WTC11 (cell line): Measurements from ENCODE around the gene SRSF3. TPM values are rescaled to one million over a fixed set of nuclear protein-coding genes. Genes with fewer than 3 reads are reported as not detected.

Experiments used
- AFF4 ChIP-seq: sonication (generic); formaldehyde crosslinking; IDR thresholded peaks from 2 replicates; pipeline ENCODE4 v1.8.1; 2023; ENCODE audit warnings: mild to moderate bottlenecking, missing genetic modification reagents, borderline replicate concordance
- CREM ChIP-seq: sonication (generic); formaldehyde crosslinking; IDR thresholded peaks from 2 replicates; pipeline ENCODE4 v1.8.1; 2022; ENCODE audit warnings: mild to moderate bottlenecking, missing genetic modification reagents, moderate library complexity
- E2F1 ChIP-seq: sonication (generic); formaldehyde crosslinking; IDR thresholded peaks from 2 replicates; pipeline ENCODE4 v1.8.0; 2022; ENCODE audit warnings: mild to moderate bottlenecking, missing genetic modification reagents
- E2F5 ChIP-seq: sonication (generic); formaldehyde crosslinking; IDR thresholded peaks from 2 replicates; pipeline ENCODE4 v1.8.1; 2022; ENCODE audit warnings: mild to moderate bottlenecking, moderate library complexity, missing genetic modification reagents
- EMX1 ChIP-seq: fragments of 250-450 bp; sonication (Bioruptor Pico); IDR thresholded peaks from 2 replicates; pipeline ENCODE4 v1.8.0; 2021; ENCODE audit warnings: mild to moderate bottlenecking
- ERG ChIP-seq: fragments of 250-450 bp; sonication (Bioruptor Pico); IDR thresholded peaks from 2 replicates; pipeline ENCODE4 v1.8.0; 2021; ENCODE audit warnings: mild to moderate bottlenecking
- ETV6 ChIP-seq: sonication (generic); formaldehyde crosslinking; IDR thresholded peaks from 2 replicates; pipeline ENCODE4 v1.8.1; 2022; ENCODE audit warnings: mild to moderate bottlenecking, missing genetic modification reagents
- GRHL2 ChIP-seq: fragments of 250-450 bp; sonication (Bioruptor Pico); IDR thresholded peaks from 2 replicates; pipeline ENCODE4 v1.8.0; 2022; ENCODE audit warnings: mild to moderate bottlenecking, moderate library complexity; ENCODE audit not compliant: insufficient replicate concordance, severe bottlenecking
- GTF2I ChIP-seq: fragments of 250-450 bp; sonication (Bioruptor Pico); conservative IDR thresholded peaks from 2 replicates; pipeline ENCODE4 v1.4.0; 2021; ENCODE audit warnings: mild to moderate bottlenecking
- JAZF1 ChIP-seq: fragments of 250-450 bp; sonication (Bioruptor Pico); IDR thresholded peaks from 2 replicates; pipeline ENCODE4 v1.9.0; 2021; ENCODE audit warnings: moderate library complexity, mild to moderate bottlenecking, inconsistent platforms
- MLX ChIP-seq: sonication (generic); formaldehyde crosslinking; IDR thresholded peaks from 2 replicates; pipeline ENCODE4 v1.8.1; 2023; ENCODE audit warnings: mild to moderate bottlenecking, missing genetic modification reagents, moderate library complexity
- NFE2L1 ChIP-seq: sonication (generic); formaldehyde crosslinking; IDR thresholded peaks from 2 replicates; pipeline ENCODE4 v1.8.1; 2023; ENCODE audit warnings: missing genetic modification reagents
- NR3C1 ChIP-seq: sonication (generic); formaldehyde crosslinking; conservative IDR thresholded peaks from 2 replicates; pipeline ENCODE4 v1.8.1; 2023; ENCODE audit warnings: low read depth, mild to moderate bottlenecking, missing genetic modification reagents
- PREB ChIP-seq: sonication (generic); formaldehyde crosslinking; IDR thresholded peaks from 2 replicates; pipeline ENCODE4 v1.8.1; 2022; ENCODE audit warnings: mild to moderate bottlenecking, missing genetic modification reagents, moderate library complexity, borderline replicate concordance
- PRRX2 ChIP-seq: fragments of 250-450 bp; sonication (Bioruptor Pico); IDR thresholded peaks from 2 replicates; pipeline ENCODE4 v1.8.0; 2021; ENCODE audit warnings: mild to moderate bottlenecking
- SMAD4 ChIP-seq: sonication (generic); formaldehyde crosslinking; IDR thresholded peaks from 2 replicates; pipeline ENCODE4 v1.8.0; 2022; ENCODE audit warnings: mild to moderate bottlenecking, missing genetic modification reagents
- TCF7 ChIP-seq: sonication (generic); formaldehyde crosslinking; IDR thresholded peaks from 2 replicates; pipeline ENCODE4 v1.8.0; 2022; ENCODE audit warnings: mild to moderate bottlenecking, low read depth, missing genetic modification reagents, moderate library complexity
- TEAD1 ChIP-seq: sonication (generic); formaldehyde crosslinking; IDR thresholded peaks from 2 replicates; pipeline ENCODE4 v1.8.0; 2022; ENCODE audit warnings: mild to moderate bottlenecking, missing genetic modification reagents
- USF1 ChIP-seq: sonication (generic); formaldehyde crosslinking; IDR thresholded peaks from 2 replicates; pipeline ENCODE4 v1.8.0; 2022; ENCODE audit warnings: mild to moderate bottlenecking, missing genetic modification reagents
- ZMAT4 ChIP-seq: fragments of 250-450 bp; sonication (Bioruptor Pico); IDR thresholded peaks from 2 replicates; pipeline ENCODE4 v1.9.0; 2021; ENCODE audit warnings: mild to moderate bottlenecking
- ZNF232 ChIP-seq: sonication (generic); formaldehyde crosslinking; IDR thresholded peaks from 2 replicates; pipeline ENCODE4 v1.8.0; 2022; ENCODE audit warnings: mild to moderate bottlenecking, missing genetic modification reagents
- ZNF532 ChIP-seq: fragments of 250-450 bp; sonication (Bioruptor Pico); IDR thresholded peaks from 2 replicates; pipeline ENCODE4 v1.9.0; 2021; ENCODE audit warnings: mild to moderate bottlenecking, borderline replicate concordance
- total RNA-seq: library from RNA; stranded (reverse); gene quantifications from 3 replicates; pipeline ENCODE4 v1.2.3, GENCODE V29; 2021

Gene SRSF3
- total RNA-seq, 1 experiment from 2014 or later: 554 TPM

GRCh38 chr6:36594029-36594815 is at the start of gene SRSF3 (continued):
- TF ChIP-seq ZNF532 (CRISPR knock-in tag) (0 out of 2 replicates have a peak, but pooled peaks have one; percentile 32), PRRX2 (CRISPR knock-in tag) (peak; percentile 66; the same call in 1 of the 2 replicates), JAZF1 (CRISPR knock-in tag) (0 out of 2 replicates have a peak, but pooled peaks have one; percentile 34), TEAD1 (CRISPR knock-in tag) (peak; percentile 95), NFE2L1 (peak; percentile 47; the same call in 1 of the 2 replicates), ZMAT4 (CRISPR knock-in tag) (peak; percentile 90), ETV6 (CRISPR knock-in tag) (peak; percentile 86), SMAD4 (peak; percentile 25; the same call in 1 of the 2 replicates), AFF4 (CRISPR knock-in tag) (peak; percentile 85; the same call in 1 of the 2 replicates), CREM (CRISPR knock-in tag) (peak; percentile 61; the same call in 1 of the 2 replicates), USF1 (CRISPR knock-in tag) (peak; percentile 89), MLX (CRISPR knock-in tag) (no peak), E2F1 (no peak), GRHL2 (no peak), E2F5 (peak; percentile 83), ERG (no peak; the same call in 1 of the 2 replicates), PREB (no peak), ZNF232 (CRISPR knock-in tag) (peak; percentile 77; the same call in 1 of the 2 replicates), NR3C1 (CRISPR knock-in tag) (no peak), EMX1 (CRISPR knock-in tag) (peak; percentile 81; the same call in 1 of the 2 replicates), GTF2I (no peak), TCF7 (CRISPR knock-in tag) (no peak)
